SK-N-SH (cell line): ENCODE measurements around the gene OR4D1. TPM values are rescaled to one million over a fixed set of nuclear protein-coding genes. Genes with fewer than 3 reads are reported as not detected.

ENCODE experiments used
- CTCF ChIA-PET: fragments of 300-600, 350-600 bp; formaldehyde crosslinking; extraction: SDS; loops from one replicate; lab custom pipeline; 2021; lab: Yijun Ruan, JAX
- POLR2A ChIA-PET: fragments of 350-600 bp; sonication (Branson Sonifier 250); formaldehyde crosslinking; extraction: SDS; loops from one replicate; lab custom pipeline; 2020; ENCODE audit warnings: antibody characterized with exemption, inconsistent platforms; lab: Yijun Ruan, JAX
- DNase-seq: peaks from one replicate; pipeline ENCODE4 v3.0.0; 2012
- H2AFZ ChIP-seq: fragments of 200-600 bp; sonication (generic); 2 replicates; pipeline ENCODE4 v1.8.1; 2016; ENCODE audit warnings: antibody characterized with exemption, mild to moderate bottlenecking, low read depth
- H3F3A ChIP-seq: fragments of 200-600 bp; sonication (generic); replicated peaks from 2 replicates; pipeline ENCODE3; 2016; ENCODE audit warnings: antibody characterized with exemption, mild to moderate bottlenecking; ENCODE audit not compliant: insufficient read depth
- H3K27ac ChIP-seq, 2 experiments: fragments of 200-500 bp in 1 of 2; fragments of 200-600 bp in 1 of 2; sonication (Bioruptor generic) in 1 of 2; sonication (generic), shearing (Covaris generic) in 1 of 2; 2 replicates each; pipeline versions ENCODE4 v1.5.1 to v1.6.1; 2014 to 2016; ENCODE audit warnings: low read depth in 2 of 2, inconsistent platforms in 1 of 2, low read length in 1 of 2, mild to moderate bottlenecking in 1 of 2, mixed read lengths in 1 of 2
- H3K27me3 ChIP-seq: fragments of 200-600 bp; sonication (generic), shearing (Covaris generic); 2 replicates; pipeline ENCODE4 v1.6.1; 2016; ENCODE audit warnings: mixed run types; ENCODE audit not compliant: insufficient read depth
- H3K36me3 ChIP-seq, 2 experiments: fragments of 200-500 bp in 1 of 2; fragments of 200-600 bp in 1 of 2; sonication (Bioruptor generic) in 1 of 2; sonication (generic) in 1 of 2; replicated peaks in 1 of 2; 2 replicates each; pipeline versions ENCODE3 to v1.5.1; 2014 to 2016; ENCODE audit warnings: low read length in 1 of 2, mild to moderate bottlenecking in 1 of 2; ENCODE audit not compliant: insufficient read depth in 2 of 2, control insufficient read depth in 1 of 2
- H3K4me1 ChIP-seq, 2 experiments: fragments of 200-500 bp in 1 of 2; fragments of 200-600 bp in 1 of 2; sonication (Bioruptor generic) in 1 of 2; sonication (generic), shearing (Covaris generic) in 1 of 2; 2 replicates each; pipeline versions ENCODE4 v1.5.1 to v1.6.1; 2014 to 2016; ENCODE audit warnings: low read depth in 1 of 2, low read length in 1 of 2, mixed run types in 1 of 2; ENCODE audit not compliant: insufficient read depth in 2 of 2, control insufficient read depth in 1 of 2
- H3K4me2 ChIP-seq: fragments of 200-600 bp; sonication (generic), shearing (Covaris generic); 2 replicates; pipeline ENCODE4 v1.6.1; 2017; ENCODE audit warnings: mixed run types
- H3K4me3 ChIP-seq, 2 experiments: fragments of 200-500 bp in 1 of 2; fragments of 200-600 bp in 1 of 2; sonication (Bioruptor generic) in 1 of 2; sonication (generic), shearing (Covaris generic) in 1 of 2; 2 replicates each; pipeline versions ENCODE4 v1.5.1 to v1.8.1; 2014 to 2016; ENCODE audit warnings: low read depth in 2 of 2, inconsistent platforms in 1 of 2, low read length in 1 of 2, mild to moderate bottlenecking in 1 of 2, mixed read lengths in 1 of 2, moderate library complexity in 1 of 2
- H3K79me2 ChIP-seq: fragments of 200-600 bp; sonication (generic); 2 replicates; pipeline ENCODE4 v1.8.1; 2017; ENCODE audit warnings: mild to moderate bottlenecking; ENCODE audit not compliant: insufficient read depth
- H3K9ac ChIP-seq: fragments of 200-600 bp; sonication (generic); 2 replicates; pipeline ENCODE4 v1.6.1; 2017; ENCODE audit warnings: mixed run types
- H3K9me2 ChIP-seq: fragments of 200-600 bp; sonication (generic); 2 replicates; pipeline ENCODE4 v1.6.1; 2017; ENCODE audit warnings: mixed run types
- H3K9me3 ChIP-seq: fragments of 200-600 bp; sonication (generic); 2 replicates; pipeline ENCODE4 v1.6.1; 2017; ENCODE audit warnings: mixed run types, mild to moderate bottlenecking, moderate library complexity
- H4K20me1 ChIP-seq: fragments of 200-600 bp; sonication (generic); 2 replicates; pipeline ENCODE4 v1.6.1; 2017; ENCODE audit warnings: mild to moderate bottlenecking, mixed run types; ENCODE audit not compliant: insufficient read depth
- ELF1 ChIP-seq: IDR thresholded peaks from 2 replicates; pipeline ENCODE4 v1.4.0; 2012
- FOXM1 ChIP-seq: IDR thresholded peaks from 2 replicates; pipeline ENCODE4 v1.4.0; 2012; ENCODE audit warnings: low read depth, mild to moderate bottlenecking
- GABPA ChIP-seq: IDR thresholded peaks from 2 replicates; pipeline ENCODE4 v1.4.0; 2012; ENCODE audit warnings: low read depth, mild to moderate bottlenecking
- GATA2 ChIP-seq: sonication (generic); formaldehyde crosslinking; IDR thresholded peaks from 2 replicates; pipeline ENCODE4 v1.5.0; 2020; ENCODE audit warnings: mild to moderate bottlenecking, missing genetic modification reagents
- IRF3 ChIP-seq: fragments of 150-350 bp; IDR thresholded peaks from 2 replicates; pipeline ENCODE4 v1.6.1; 2016; ENCODE audit warnings: mild to moderate bottlenecking, low read depth, low read length
- JUND ChIP-seq: IDR thresholded peaks from 2 replicates; pipeline ENCODE4 v1.4.0; 2012
- NFIC ChIP-seq: IDR thresholded peaks from 2 replicates; pipeline ENCODE4 v1.4.0; 2012; ENCODE audit warnings: borderline replicate concordance
- POLR2AphosphoS5 ChIP-seq: IDR thresholded peaks from 2 replicates; pipeline ENCODE4 v1.6.1; 2012; ENCODE audit warnings: low read depth, low read length
- RAD21 ChIP-seq: IDR thresholded peaks from 2 replicates; pipeline ENCODE4 v1.6.1; 2012; ENCODE audit warnings: mild to moderate bottlenecking, low read length
- RFX5 ChIP-seq: IDR thresholded peaks from 2 replicates; pipeline ENCODE4 v1.6.1; 2012; ENCODE audit warnings: mild to moderate bottlenecking, improper control_type of control experiment, low read length
- SMC3 ChIP-seq: IDR thresholded peaks from 2 replicates; pipeline ENCODE4 v1.6.1; 2012; ENCODE audit warnings: low read depth, low read length, improper control_type of control experiment
- TAF1 ChIP-seq: IDR thresholded peaks from 2 replicates; pipeline ENCODE4 v1.6.1; 2012; ENCODE audit warnings: low read depth, mild to moderate bottlenecking, low read length, moderate library complexity, borderline replicate concordance
- TCF12 ChIP-seq: IDR thresholded peaks from 2 replicates; pipeline ENCODE4 v1.4.0; 2012
- YY1 ChIP-seq: IDR thresholded peaks from 2 replicates; pipeline ENCODE4 v1.4.0; 2012; ENCODE audit warnings: low read depth, mild to moderate bottlenecking
- WGBS: methylation state at CpG from one replicate; pipeline ENCODE4 v1.1.6; 2017; ENCODE audit warnings: low lambda C conversion rate; 5-methylcytosine and 5-hydroxymethylcytosine counted together
- polyA plus RNA-seq, 3 experiments: library from polyadenylated mRNA; depleted of rRNA; stranded (reverse); fragments of >200 nt; gene quantifications; 2 replicates each; pipeline ENCODE4 v1.2.3, GENCODE V29; 2012
- TF ChIP-seq, protein P1 (sequence below): IDR thresholded peaks from 2 replicates; pipeline ENCODE4 v1.4.0; 2012; ENCODE audit warnings: low read depth, borderline replicate concordance
- TF ChIP-seq, protein P2 (sequence below): fragments of 200-600 bp; sonication (generic); IDR thresholded peaks from 2 replicates; pipeline ENCODE4 v1.6.1; 2017; ENCODE audit warnings: antibody characterized with exemption, mild to moderate bottlenecking, moderate library complexity
- TF ChIP-seq, protein P3 (sequence below): IDR thresholded peaks from 2 replicates; pipeline ENCODE4; 2012
- TF ChIP-seq, protein P4 (sequence below): IDR thresholded peaks from 2 replicates; pipeline ENCODE4 v1.4.0; 2012; ENCODE audit warnings: low read depth, borderline replicate concordance

OR4D1 gene
- polyA plus RNA-seq, 1 of the 3 experiments (the other 2 are of a cell fraction) = not detected

- H3K36me3 ChIP-seq = no peaks in the 10 kb centered on the region
- H3K27me3 ChIP-seq = no peaks in the 10 kb centered on the region
- no peaks in the 10 kb centered on the region for H4K20me1 ChIP-seq
- no peak for DNase-seq
- TF ChIP-seq, protein P1, sequence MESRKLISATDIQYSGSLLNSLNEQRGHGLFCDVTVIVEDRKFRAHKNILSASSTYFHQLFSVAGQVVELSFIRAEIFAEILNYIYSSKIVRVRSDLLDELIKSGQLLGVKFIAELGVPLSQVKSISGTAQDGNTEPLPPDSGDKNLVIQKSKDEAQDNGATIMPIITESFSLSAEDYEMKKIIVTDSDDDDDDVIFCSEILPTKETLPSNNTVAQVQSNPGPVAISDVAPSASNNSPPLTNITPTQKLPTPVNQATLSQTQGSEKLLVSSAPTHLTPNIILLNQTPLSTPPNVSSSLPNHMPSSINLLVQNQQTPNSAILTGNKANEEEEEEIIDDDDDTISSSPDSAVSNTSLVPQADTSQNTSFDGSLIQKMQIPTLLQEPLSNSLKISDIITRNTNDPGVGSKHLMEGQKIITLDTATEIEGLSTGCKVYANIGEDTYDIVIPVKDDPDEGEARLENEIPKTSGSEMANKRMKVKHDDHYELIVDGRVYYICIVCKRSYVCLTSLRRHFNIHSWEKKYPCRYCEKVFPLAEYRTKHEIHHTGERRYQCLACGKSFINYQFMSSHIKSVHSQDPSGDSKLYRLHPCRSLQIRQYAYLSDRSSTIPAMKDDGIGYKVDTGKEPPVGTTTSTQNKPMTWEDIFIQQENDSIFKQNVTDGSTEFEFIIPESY = no peak
- TF ChIP-seq RFX5 (no peak), POLR2AphosphoS5 (no peak), SMC3 (no peak), YY1 (no peak), TCF12 (no peak), RAD21 (no peak), IRF3 (no peak), FOXM1 (no peak), JUND (no peak), GABPA (no peak), TAF1 (no peak), GATA2 (CRISPR knock-in tag) (no peak), ELF1 (no peak), NFIC (no peak)
- TF ChIP-seq, protein P2, sequence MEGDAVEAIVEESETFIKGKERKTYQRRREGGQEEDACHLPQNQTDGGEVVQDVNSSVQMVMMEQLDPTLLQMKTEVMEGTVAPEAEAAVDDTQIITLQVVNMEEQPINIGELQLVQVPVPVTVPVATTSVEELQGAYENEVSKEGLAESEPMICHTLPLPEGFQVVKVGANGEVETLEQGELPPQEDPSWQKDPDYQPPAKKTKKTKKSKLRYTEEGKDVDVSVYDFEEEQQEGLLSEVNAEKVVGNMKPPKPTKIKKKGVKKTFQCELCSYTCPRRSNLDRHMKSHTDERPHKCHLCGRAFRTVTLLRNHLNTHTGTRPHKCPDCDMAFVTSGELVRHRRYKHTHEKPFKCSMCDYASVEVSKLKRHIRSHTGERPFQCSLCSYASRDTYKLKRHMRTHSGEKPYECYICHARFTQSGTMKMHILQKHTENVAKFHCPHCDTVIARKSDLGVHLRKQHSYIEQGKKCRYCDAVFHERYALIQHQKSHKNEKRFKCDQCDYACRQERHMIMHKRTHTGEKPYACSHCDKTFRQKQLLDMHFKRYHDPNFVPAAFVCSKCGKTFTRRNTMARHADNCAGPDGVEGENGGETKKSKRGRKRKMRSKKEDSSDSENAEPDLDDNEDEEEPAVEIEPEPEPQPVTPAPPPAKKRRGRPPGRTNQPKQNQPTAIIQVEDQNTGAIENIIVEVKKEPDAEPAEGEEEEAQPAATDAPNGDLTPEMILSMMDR = no peak
- TF ChIP-seq, protein P3, sequence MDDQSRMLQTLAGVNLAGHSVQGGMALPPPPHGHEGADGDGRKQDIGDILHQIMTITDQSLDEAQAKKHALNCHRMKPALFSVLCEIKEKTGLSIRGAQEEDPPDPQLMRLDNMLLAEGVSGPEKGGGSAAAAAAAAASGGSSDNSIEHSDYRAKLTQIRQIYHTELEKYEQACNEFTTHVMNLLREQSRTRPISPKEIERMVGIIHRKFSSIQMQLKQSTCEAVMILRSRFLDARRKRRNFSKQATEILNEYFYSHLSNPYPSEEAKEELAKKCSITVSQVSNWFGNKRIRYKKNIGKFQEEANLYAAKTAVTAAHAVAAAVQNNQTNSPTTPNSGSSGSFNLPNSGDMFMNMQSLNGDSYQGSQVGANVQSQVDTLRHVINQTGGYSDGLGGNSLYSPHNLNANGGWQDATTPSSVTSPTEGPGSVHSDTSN = no peak
- TF ChIP-seq, protein P4, sequence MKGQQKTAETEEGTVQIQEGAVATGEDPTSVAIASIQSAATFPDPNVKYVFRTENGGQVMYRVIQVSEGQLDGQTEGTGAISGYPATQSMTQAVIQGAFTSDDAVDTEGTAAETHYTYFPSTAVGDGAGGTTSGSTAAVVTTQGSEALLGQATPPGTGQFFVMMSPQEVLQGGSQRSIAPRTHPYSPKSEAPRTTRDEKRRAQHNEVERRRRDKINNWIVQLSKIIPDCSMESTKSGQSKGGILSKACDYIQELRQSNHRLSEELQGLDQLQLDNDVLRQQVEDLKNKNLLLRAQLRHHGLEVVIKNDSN = no peak
- ChIA-PET CTCF (interaction anchor here (1.2 to 1.6 kb wide), 2 partner anchors 106 to 115 kb away, joined by 3 to 5 read pairs; no protein-coding TSS in a partner anchor), POLR2A (no interaction called here)
- no peaks in the 10 kb centered on the region for H3K4me1 ChIP-seq
- no peak overlapping the region for H3K27ac ChIP-seq
- H3K9ac ChIP-seq = no peak overlapping the region
- no peaks in the 10 kb centered on the region for H3K9me3 ChIP-seq
- no peaks in the 10 kb centered on the region for H3K79me2 ChIP-seq
- H3K4me2 ChIP-seq = no peak overlapping the region
- H3K4me3 ChIP-seq = no peak overlapping the region
- no peak overlapping the region for H2AFZ ChIP-seq
- 92% methylated on average over 1 of the region's 1 CpG for WGBS
- H3F3A ChIP-seq = peaks cover 5% of the 10 kb centered on the region
- H3K9me2 ChIP-seq = no peaks in the 10 kb centered on the region
These were observed 43.1 kb upstream of the OR4D1 start for GRCh38 chr17:58105093-58105492.
